ENCODE results near the gene ZNF22.

- TF ChIP-seq CTCF (IDR thresholded peaks at IDR 0.05) (no peak), POLR2A (IDR thresholded peaks at IDR 0.05) (no peak)
Measured at GRCh38 chr10:44982496-44982895, 18.2 kb upstream of the ZNF22 start.
